HepG2 (cell line): Measurements from ENCODE around the gene ITIH3. TPM values are rescaled to one million over a fixed set of nuclear protein-coding genes. Genes with fewer than 3 reads are reported as not detected.

Source experiments
- FOXA1 ChIP-seq, 2 experiments: fragments of 450-650 bp in 1 of 2; sonication (generic) in 1 of 2; formaldehyde crosslinking in 1 of 2; IDR thresholded peaks; 2 replicates each; pipeline versions ENCODE4 v1.4.0 to v1.6.1; 2016 to 2020; ENCODE audit warnings: missing genetic modification reagents in 1 of 2
- GABPB1 ChIP-seq: IDR thresholded peaks from 2 replicates; pipeline ENCODE4 v1.6.1; 2016; ENCODE audit warnings: mild to moderate bottlenecking, missing genetic modification reagents, moderate library complexity, missing compliant biosample characterization
- HNF4G ChIP-seq, 2 experiments: sonication (generic) in 1 of 2; formaldehyde crosslinking in 1 of 2; IDR thresholded peaks; 2 replicates each; pipeline versions ENCODE4 v1.4.0 to v1.6.1; 2011 to 2020; ENCODE audit warnings: borderline replicate concordance in 2 of 2, low read depth in 2 of 2, mild to moderate bottlenecking in 2 of 2, low read length in 1 of 2, missing genetic modification reagents in 1 of 2, moderate library complexity in 1 of 2
- KAT8 ChIP-seq: IDR thresholded peaks from 2 replicates; pipeline ENCODE4 v1.6.1; 2016; ENCODE audit warnings: missing genetic modification reagents, missing compliant biosample characterization
- MAZ ChIP-seq, 2 experiments: sonication (generic) in 1 of 2; formaldehyde crosslinking in 1 of 2; IDR thresholded peaks; 2 replicates each; pipeline versions ENCODE4 v1.5.0 to v1.6.1; 2012 to 2020; ENCODE audit warnings: low read depth in 2 of 2, mild to moderate bottlenecking in 2 of 2, borderline replicate concordance in 1 of 2, improper control_type of control experiment in 1 of 2, low read length in 1 of 2, missing genetic modification reagents in 1 of 2, moderate library complexity in 1 of 2
- MYC ChIP-seq: sonication (generic); formaldehyde crosslinking; IDR thresholded peaks from 2 replicates; pipeline ENCODE4 v1.9.0; 2021; ENCODE audit warnings: missing genetic modification reagents, borderline replicate concordance
- NCOR1 ChIP-seq: fragments of 200-600 bp; sonication (generic); IDR thresholded peaks from 2 replicates; pipeline ENCODE4 v1.7.0; 2017; ENCODE audit warnings: antibody characterized with exemption, low read length, borderline replicate concordance
- STAG1 ChIP-seq: sonication (generic); formaldehyde crosslinking; IDR thresholded peaks from 2 replicates; pipeline ENCODE4 v1.4.0; 2020; ENCODE audit warnings: missing genetic modification reagents
- ZNF335 ChIP-seq: sonication (generic); formaldehyde crosslinking; IDR thresholded peaks from 2 replicates; pipeline ENCODE4 v1.4.0; 2020; ENCODE audit warnings: missing genetic modification reagents
- ZNF468 ChIP-seq: sonication (generic); formaldehyde crosslinking; IDR thresholded peaks from 2 replicates; pipeline ENCODE4 v1.8.0; 2022; ENCODE audit warnings: mild to moderate bottlenecking, moderate library complexity, missing genetic modification reagents
- polyA plus RNA-seq, 8 experiments: library from polyadenylated mRNA; depleted of rRNA in 3 of 8; stranded (reverse) in 7 of 8; unstranded in 1 of 8; fragments of >200 nt; fragmentation: Illumina TruSeq in 4 of 8; extraction: Trizol in 4 of 8; gene quantifications; 2 replicates each; pipeline versions ENCODE4 v1.2.1 to v1.2.3, GENCODE V29; 2011 to 2016; ENCODE audit warnings: low read depth in 4 of 8, missing spikeins in 1 of 8, mixed read lengths in 1 of 8; ENCODE audit not compliant: insufficient read depth in 1 of 8
- total RNA-seq, 5 experiments: library from RNA; depleted of rRNA; stranded (reverse); fragments of >200 nt; fragmentation: Illumina TruSeq; extraction: Trizol; gene quantifications; 2 replicates each; pipeline ENCODE4 v1.2.3, GENCODE V29; 2016; ENCODE audit warnings: low read depth in 1 of 5
- TF ChIP-seq, protein P1 (sequence below): sonication (generic); formaldehyde crosslinking; IDR thresholded peaks from 2 replicates; pipeline ENCODE4 v1.4.0; 2020; ENCODE audit warnings: mild to moderate bottlenecking, missing genetic modification reagents, borderline replicate concordance
- TF ChIP-seq, protein P2 (sequence below): IDR thresholded peaks from 2 replicates; pipeline ENCODE4 v1.6.1; 2018; ENCODE audit warnings: missing genetic modification reagents, mild to moderate bottlenecking, missing compliant biosample characterization
- TF ChIP-seq, protein P3 (sequence below): sonication (generic); formaldehyde crosslinking; IDR thresholded peaks from 2 replicates; pipeline ENCODE4 v1.4.0; 2020; ENCODE audit warnings: mild to moderate bottlenecking, missing genetic modification reagents
- TF ChIP-seq, protein P4 (sequence below): sonication (generic); formaldehyde crosslinking; IDR thresholded peaks from 2 replicates; pipeline ENCODE4 v1.5.1; 2020; ENCODE audit warnings: mild to moderate bottlenecking, missing genetic modification reagents, moderate library complexity

The ITIH3 gene
- total and polyA plus RNA-seq, 2 of the 13 experiments (the other 11 are each of a cell fraction or from before 2014, with no cell fraction given), result 105 to 632 TPM

DNA sequence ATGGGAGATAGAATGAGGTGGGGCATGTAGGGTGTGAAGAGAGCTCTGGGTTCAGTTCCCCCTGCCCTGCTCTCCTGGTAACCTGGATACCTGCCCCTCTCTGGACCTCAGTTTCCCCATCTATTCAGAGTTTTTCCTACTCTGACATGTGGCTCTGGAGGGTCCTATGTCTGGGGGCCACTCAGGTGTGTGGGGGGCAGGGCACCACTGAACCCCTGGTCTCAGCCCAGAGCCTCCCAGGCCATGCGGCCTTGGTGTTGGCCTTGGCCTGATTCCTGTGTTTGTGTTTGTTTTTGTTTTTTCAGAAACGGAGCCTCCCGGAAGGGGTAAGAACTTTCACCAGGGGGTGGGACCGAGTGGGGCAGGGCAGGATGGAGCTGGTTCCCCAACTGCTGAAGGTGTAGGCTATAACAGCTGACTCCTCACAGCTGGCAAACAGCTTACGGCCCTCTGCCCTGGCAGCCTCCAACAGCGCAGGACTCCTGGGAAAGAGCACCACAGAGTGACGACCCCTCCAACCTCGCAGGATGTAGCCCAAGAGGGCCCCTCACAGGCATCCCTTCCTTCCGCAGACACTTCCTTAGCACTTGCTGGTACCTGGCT is 803 bp downstream of the ITIH3 start (continued):
- TF ChIP-seq, protein P1, sequence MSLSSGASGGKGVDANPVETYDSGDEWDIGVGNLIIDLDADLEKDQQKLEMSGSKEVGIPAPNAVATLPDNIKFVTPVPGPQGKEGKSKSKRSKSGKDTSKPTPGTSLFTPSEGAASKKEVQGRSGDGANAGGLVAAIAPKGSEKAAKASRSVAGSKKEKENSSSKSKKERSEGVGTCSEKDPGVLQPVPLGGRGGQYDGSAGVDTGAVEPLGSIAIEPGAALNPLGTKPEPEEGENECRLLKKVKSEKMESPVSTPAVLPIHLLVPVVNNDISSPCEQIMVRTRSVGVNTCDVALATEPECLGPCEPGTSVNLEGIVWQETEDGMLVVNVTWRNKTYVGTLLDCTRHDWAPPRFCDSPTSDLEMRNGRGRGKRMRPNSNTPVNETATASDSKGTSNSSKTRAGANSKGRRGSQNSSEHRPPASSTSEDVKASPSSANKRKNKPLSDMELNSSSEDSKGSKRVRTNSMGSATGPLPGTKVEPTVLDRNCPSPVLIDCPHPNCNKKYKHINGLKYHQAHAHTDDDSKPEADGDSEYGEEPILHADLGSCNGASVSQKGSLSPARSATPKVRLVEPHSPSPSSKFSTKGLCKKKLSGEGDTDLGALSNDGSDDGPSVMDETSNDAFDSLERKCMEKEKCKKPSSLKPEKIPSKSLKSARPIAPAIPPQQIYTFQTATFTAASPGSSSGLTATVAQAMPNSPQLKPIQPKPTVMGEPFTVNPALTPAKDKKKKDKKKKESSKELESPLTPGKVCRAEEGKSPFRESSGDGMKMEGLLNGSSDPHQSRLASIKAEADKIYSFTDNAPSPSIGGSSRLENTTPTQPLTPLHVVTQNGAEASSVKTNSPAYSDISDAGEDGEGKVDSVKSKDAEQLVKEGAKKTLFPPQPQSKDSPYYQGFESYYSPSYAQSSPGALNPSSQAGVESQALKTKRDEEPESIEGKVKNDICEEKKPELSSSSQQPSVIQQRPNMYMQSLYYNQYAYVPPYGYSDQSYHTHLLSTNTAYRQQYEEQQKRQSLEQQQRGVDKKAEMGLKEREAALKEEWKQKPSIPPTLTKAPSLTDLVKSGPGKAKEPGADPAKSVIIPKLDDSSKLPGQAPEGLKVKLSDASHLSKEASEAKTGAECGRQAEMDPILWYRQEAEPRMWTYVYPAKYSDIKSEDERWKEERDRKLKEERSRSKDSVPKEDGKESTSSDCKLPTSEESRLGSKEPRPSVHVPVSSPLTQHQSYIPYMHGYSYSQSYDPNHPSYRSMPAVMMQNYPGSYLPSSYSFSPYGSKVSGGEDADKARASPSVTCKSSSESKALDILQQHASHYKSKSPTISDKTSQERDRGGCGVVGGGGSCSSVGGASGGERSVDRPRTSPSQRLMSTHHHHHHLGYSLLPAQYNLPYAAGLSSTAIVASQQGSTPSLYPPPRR (CRISPR knock-in tag), result peak; percentile 82; the same call in 1 of the 2 replicates
- TF ChIP-seq ZNF335 (peak; percentile 72), MYC (CRISPR knock-in tag) (peak; percentile 74), MAZ (IDR thresholded peaks at IDR 0.05; ENCODE audit: borderline replicate concordance, low read depth, low read length) (0 out of 2 replicates have a peak, but pooled peaks have one; percentile 13), MAZ (CRISPR knock-in tag; IDR thresholded peaks at IDR 0.05; ENCODE audit: low read depth) (peak; percentile 41; the same call in 1 of the 2 replicates), KAT8 (peak; percentile 64; the same call in 1 of the 2 replicates), NCOR1 (peak; percentile 65; the same call in 1 of the 2 replicates), ZNF468 (CRISPR knock-in tag) (no peak), FOXA1 (IDR thresholded peaks at IDR 0.05) (no peak), FOXA1 (CRISPR knock-in tag; IDR thresholded peaks at IDR 0.05) (peak; percentile 38; the same call in 1 of the 2 replicates), GABPB1 (CRISPR knock-in tag) (peak; percentile 68), STAG1 (CRISPR knock-in tag) (0 out of 2 replicates have a peak, but pooled peaks have one; percentile 2), HNF4G (IDR thresholded peaks at IDR 0.05; ENCODE audit: borderline replicate concordance, low read depth, low read length) (no peak), HNF4G (CRISPR knock-in tag; IDR thresholded peaks at IDR 0.05; ENCODE audit: borderline replicate concordance, low read depth) (peak; percentile 70; the same call in 1 of the 2 replicates)
- TF ChIP-seq, protein P2, sequence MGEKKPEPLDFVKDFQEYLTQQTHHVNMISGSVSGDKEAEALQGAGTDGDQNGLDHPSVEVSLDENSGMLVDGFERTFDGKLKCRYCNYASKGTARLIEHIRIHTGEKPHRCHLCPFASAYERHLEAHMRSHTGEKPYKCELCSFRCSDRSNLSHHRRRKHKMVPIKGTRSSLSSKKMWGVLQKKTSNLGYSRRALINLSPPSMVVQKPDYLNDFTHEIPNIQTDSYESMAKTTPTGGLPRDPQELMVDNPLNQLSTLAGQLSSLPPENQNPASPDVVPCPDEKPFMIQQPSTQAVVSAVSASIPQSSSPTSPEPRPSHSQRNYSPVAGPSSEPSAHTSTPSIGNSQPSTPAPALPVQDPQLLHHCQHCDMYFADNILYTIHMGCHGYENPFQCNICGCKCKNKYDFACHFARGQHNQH, result peak; percentile 68; the same call in 1 of the 2 replicates
- TF ChIP-seq, protein P3, sequence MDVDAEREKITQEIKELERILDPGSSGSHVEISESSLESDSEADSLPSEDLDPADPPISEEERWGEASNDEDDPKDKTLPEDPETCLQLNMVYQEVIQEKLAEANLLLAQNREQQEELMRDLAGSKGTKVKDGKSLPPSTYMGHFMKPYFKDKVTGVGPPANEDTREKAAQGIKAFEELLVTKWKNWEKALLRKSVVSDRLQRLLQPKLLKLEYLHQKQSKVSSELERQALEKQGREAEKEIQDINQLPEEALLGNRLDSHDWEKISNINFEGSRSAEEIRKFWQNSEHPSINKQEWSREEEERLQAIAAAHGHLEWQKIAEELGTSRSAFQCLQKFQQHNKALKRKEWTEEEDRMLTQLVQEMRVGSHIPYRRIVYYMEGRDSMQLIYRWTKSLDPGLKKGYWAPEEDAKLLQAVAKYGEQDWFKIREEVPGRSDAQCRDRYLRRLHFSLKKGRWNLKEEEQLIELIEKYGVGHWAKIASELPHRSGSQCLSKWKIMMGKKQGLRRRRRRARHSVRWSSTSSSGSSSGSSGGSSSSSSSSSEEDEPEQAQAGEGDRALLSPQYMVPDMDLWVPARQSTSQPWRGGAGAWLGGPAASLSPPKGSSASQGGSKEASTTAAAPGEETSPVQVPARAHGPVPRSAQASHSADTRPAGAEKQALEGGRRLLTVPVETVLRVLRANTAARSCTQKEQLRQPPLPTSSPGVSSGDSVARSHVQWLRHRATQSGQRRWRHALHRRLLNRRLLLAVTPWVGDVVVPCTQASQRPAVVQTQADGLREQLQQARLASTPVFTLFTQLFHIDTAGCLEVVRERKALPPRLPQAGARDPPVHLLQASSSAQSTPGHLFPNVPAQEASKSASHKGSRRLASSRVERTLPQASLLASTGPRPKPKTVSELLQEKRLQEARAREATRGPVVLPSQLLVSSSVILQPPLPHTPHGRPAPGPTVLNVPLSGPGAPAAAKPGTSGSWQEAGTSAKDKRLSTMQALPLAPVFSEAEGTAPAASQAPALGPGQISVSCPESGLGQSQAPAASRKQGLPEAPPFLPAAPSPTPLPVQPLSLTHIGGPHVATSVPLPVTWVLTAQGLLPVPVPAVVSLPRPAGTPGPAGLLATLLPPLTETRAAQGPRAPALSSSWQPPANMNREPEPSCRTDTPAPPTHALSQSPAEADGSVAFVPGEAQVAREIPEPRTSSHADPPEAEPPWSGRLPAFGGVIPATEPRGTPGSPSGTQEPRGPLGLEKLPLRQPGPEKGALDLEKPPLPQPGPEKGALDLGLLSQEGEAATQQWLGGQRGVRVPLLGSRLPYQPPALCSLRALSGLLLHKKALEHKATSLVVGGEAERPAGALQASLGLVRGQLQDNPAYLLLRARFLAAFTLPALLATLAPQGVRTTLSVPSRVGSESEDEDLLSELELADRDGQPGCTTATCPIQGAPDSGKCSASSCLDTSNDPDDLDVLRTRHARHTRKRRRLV (CRISPR knock-in tag), result no peak; the same call in 1 of the 2 replicates
- TF ChIP-seq, protein P4, sequence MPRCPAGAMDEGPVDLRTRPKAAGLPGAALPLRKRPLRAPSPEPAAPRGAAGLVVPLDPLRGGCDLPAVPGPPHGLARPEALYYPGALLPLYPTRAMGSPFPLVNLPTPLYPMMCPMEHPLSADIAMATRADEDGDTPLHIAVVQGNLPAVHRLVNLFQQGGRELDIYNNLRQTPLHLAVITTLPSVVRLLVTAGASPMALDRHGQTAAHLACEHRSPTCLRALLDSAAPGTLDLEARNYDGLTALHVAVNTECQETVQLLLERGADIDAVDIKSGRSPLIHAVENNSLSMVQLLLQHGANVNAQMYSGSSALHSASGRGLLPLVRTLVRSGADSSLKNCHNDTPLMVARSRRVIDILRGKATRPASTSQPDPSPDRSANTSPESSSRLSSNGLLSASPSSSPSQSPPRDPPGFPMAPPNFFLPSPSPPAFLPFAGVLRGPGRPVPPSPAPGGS, result no peak
